Testis (tissue), 2 donors: ENCODE data around the gene SLC35F4.

Experiments used
- CTCF ChIP-seq, 3 experiments: fragments of 450-650 bp in 2 of 3; fragments of 200-600 bp in 1 of 3; sonication (generic) in 1 of 3; IDR thresholded peaks; one replicate each; pipeline ENCODE4 v1.5.1; 2016 to 2019; ENCODE audit warnings: antibody characterized with exemption in 3 of 3, mild to moderate bottlenecking in 2 of 3, moderate library complexity in 1 of 3
- POLR2A ChIP-seq: fragments of 450-650 bp; IDR thresholded peaks from one replicate; pipeline ENCODE4 v1.6.1; 2017; ENCODE audit warnings: antibody characterized with exemption, mild to moderate bottlenecking, moderate library complexity

- TF ChIP-seq CTCF (IDR thresholded peaks at IDR 0.05) (no peak), POLR2A (no peak)
Observed at GRCh38 chr14:57530571-57530970, 335.3 kb downstream of the SLC35F4 start.
